ENCODE data around the gene OSBPL8. TPM values are rescaled to one million over a fixed set of nuclear protein-coding genes. Genes with fewer than 3 reads are reported as not detected.
"Not testable (repeated sequence)": the region's sequence is repeated elsewhere in the genome, so short reads cannot be mapped to it uniquely, and the experiment has no call there.

Gene OSBPL8
- total RNA-seq, 1 donor = 162 TPM

DNA sequence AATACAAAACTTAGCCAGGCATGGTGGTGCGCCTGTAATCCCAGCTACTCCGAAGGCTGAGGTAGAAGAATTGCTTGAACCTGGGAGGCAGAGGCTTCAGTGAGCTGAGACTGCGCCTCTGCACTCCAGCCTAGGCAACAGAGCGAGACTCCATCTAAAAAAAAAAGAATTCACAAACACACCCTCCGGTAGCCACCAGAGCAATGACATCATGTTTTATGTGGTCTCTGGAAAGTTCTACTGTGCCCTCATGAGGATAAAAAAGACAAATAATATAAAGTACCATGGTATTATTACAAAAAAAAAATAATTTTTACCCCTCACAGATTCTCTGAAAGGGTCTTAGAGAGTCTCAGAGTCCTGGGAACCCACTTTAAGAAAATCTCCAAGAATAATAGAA, 81.5 kb downstream of the OSBPL8 start:
- no peaks in the 10 kb centered on the region for H3K27me3 ChIP-seq (ENCODE audit: insufficient read depth, low read length)
- H3K9me3 ChIP-seq (ENCODE audit: low read depth, low read length) = no peaks in the 10 kb centered on the region

DNA sequence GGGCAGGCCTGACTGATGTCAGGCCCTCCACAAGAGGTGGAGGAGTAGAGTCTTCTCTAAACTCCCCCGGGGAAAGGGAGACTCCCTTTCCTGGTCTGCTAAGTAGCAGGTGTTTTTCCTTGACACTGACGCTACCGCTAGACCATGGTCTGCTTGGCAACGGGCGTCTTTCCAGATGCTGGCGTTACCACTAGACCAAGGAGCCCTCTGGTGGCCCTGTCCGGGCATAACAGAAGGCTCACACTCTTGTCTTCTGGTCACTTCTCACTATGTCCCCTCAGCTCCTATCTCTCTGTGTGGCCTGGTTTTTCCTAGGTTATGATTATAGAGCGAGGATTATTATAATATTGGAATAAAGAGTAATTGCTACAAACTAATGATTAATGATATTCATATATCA, 86.7 kb downstream of the OSBPL8 start:
- H3K27me3 ChIP-seq (ENCODE audit: insufficient read depth, low read length); H3K4me3 ChIP-seq (ENCODE audit: low read length); H3K9me3 ChIP-seq (ENCODE audit: low read depth, low read length): not testable (repeated sequence)
- H3K4me1 ChIP-seq (ENCODE audit: insufficient read depth, low read length) = peaks cover 21% of the 10 kb centered on the region

More for the DNA sequence above, 81.5 kb downstream of the OSBPL8 start:
- H3K4me3 ChIP-seq (ENCODE audit: low read length) = no peak overlapping the region
- no peaks in the 10 kb centered on the region for H3K4me1 ChIP-seq (ENCODE audit: insufficient read depth, low read length)

- Histone ChIP-seq H3K4me3 (ENCODE audit: low read length) (no peak overlapping the region), H3K4me1 (ENCODE audit: insufficient read depth, low read length) (peaks cover 21% of the 10 kb centered on the region), H3K9me3 (ENCODE audit: low read depth, low read length) (no peaks in the 10 kb centered on the region), H3K27me3 (ENCODE audit: insufficient read depth, low read length) (no peaks in the 10 kb centered on the region)
Observed at GRCh38 chr12:76471579-76471978, 88.0 kb downstream of the OSBPL8 start.

- H3K4me3 ChIP-seq (ENCODE audit: low read length) = no peak overlapping the region
- H3K27me3 ChIP-seq (ENCODE audit: insufficient read depth, low read length) = no peaks in the 10 kb centered on the region
- peaks cover 21% of the 10 kb centered on the region for H3K4me1 ChIP-seq (ENCODE audit: insufficient read depth, low read length)
- no peaks in the 10 kb centered on the region for H3K9me3 ChIP-seq (ENCODE audit: low read depth, low read length)
Observed at GRCh38 chr12:76470028-76470939, 89.3 kb downstream of the OSBPL8 start.

- peaks cover 1% of the 10 kb centered on the region for H3K4me1 ChIP-seq (ENCODE audit: insufficient read depth, low read length)
- H3K9me3 ChIP-seq (ENCODE audit: low read depth, low read length) = no peaks in the 10 kb centered on the region
- H3K4me3 ChIP-seq (ENCODE audit: low read length) = no peak overlapping the region
- no peaks in the 10 kb centered on the region for H3K27me3 ChIP-seq (ENCODE audit: insufficient read depth, low read length)
Observed at GRCh38 chr12:76464631-76465166, 94.9 kb downstream of the OSBPL8 start.

- H3K9me3 ChIP-seq (ENCODE audit: low read depth, low read length) = no peaks in the 10 kb centered on the region
- H3K4me3 ChIP-seq (ENCODE audit: low read length) = no peak overlapping the region
- no peaks in the 10 kb centered on the region for H3K27me3 ChIP-seq (ENCODE audit: insufficient read depth, low read length)
- H3K4me1 ChIP-seq (ENCODE audit: insufficient read depth, low read length) = no peaks in the 10 kb centered on the region
Observed at GRCh38 chr12:76462668-76463224, 96.8 kb downstream of the OSBPL8 start.

GRCh38 chr12:76460807-76461206, 98.8 kb downstream of the OSBPL8 start:
- Histone ChIP-seq H3K9me3 (ENCODE audit: low read depth, low read length) (no peaks in the 10 kb centered on the region), H3K4me1 (ENCODE audit: insufficient read depth, low read length) (no peaks in the 10 kb centered on the region), H3K4me3 (ENCODE audit: low read length) (no peak overlapping the region), H3K27me3 (ENCODE audit: insufficient read depth, low read length) (no peaks in the 10 kb centered on the region)

- H3K27me3 ChIP-seq (ENCODE audit: insufficient read depth, low read length) = no peaks in the 10 kb centered on the region
- no peaks in the 10 kb centered on the region for H3K4me1 ChIP-seq (ENCODE audit: insufficient read depth, low read length)
- H3K4me3 ChIP-seq (ENCODE audit: low read length) = no peak overlapping the region
- no peaks in the 10 kb centered on the region for H3K9me3 ChIP-seq (ENCODE audit: low read depth, low read length)
Observed at GRCh38 chr12:76457818-76458217, 101.8 kb downstream of the OSBPL8 start.

- Histone ChIP-seq H3K27me3 (ENCODE audit: insufficient read depth, low read length) (no peaks in the 10 kb centered on the region), H3K4me1 (ENCODE audit: insufficient read depth, low read length) (no peaks in the 10 kb centered on the region), H3K4me3 (ENCODE audit: low read length) (no peak overlapping the region), H3K9me3 (ENCODE audit: low read depth, low read length) (no peaks in the 10 kb centered on the region)
Observed at GRCh38 chr12:76457010-76457409, 102.6 kb downstream of the OSBPL8 start.

GRCh38 chr12:76455582-76456345, 103.8 kb downstream of the OSBPL8 start:
- Histone ChIP-seq H3K27me3 (ENCODE audit: insufficient read depth, low read length) (no peaks in the 10 kb centered on the region), H3K9me3 (ENCODE audit: low read depth, low read length) (no peaks in the 10 kb centered on the region), H3K4me3 (ENCODE audit: low read length) (no peak overlapping the region), H3K4me1 (ENCODE audit: insufficient read depth, low read length) (peaks cover under 1% of the 10 kb centered on the region)

DNA sequence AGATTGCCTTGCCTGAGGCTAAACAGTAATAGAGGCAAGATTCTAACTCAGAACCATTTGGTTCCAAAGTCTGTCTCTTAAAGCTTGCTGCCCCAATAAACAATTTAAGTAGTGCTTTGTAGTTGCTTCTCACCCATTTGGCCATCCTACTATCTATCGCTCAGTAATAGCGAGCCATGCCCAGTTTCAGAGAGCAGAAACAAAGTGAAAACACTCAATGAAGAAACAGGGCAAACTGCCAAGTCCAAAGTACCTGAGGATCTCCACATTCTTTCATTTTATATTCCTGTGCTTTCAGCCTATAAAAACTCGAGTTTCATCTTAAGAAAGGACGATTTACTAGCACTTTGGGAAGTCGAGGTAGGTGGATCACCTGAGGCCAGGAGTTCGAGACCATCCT, 108.0 kb downstream of the OSBPL8 start:
- H3K27me3 ChIP-seq (ENCODE audit: insufficient read depth, low read length) = no peaks in the 10 kb centered on the region
- peaks cover 11% of the 10 kb centered on the region for H3K4me1 ChIP-seq (ENCODE audit: insufficient read depth, low read length)
- H3K4me3 ChIP-seq (ENCODE audit: low read length) = no peak overlapping the region
- no peaks in the 10 kb centered on the region for H3K9me3 ChIP-seq (ENCODE audit: low read depth, low read length)

GRCh38 chr12:76450690-76451089, 108.9 kb downstream of the OSBPL8 start:
- Histone ChIP-seq H3K4me3 (ENCODE audit: low read length) (no peak overlapping the region), H3K9me3 (ENCODE audit: low read depth, low read length) (no peaks in the 10 kb centered on the region), H3K4me1 (ENCODE audit: insufficient read depth, low read length) (peaks cover 11% of the 10 kb centered on the region), H3K27me3 (ENCODE audit: insufficient read depth, low read length) (no peaks in the 10 kb centered on the region)

GRCh38 chr12:76449993-76450392, 109.6 kb downstream of the OSBPL8 start:
- no peaks in the 10 kb centered on the region for H3K27me3 ChIP-seq (ENCODE audit: insufficient read depth, low read length)
- peaks cover 11% of the 10 kb centered on the region for H3K4me1 ChIP-seq (ENCODE audit: insufficient read depth, low read length)
- no peaks in the 10 kb centered on the region for H3K9me3 ChIP-seq (ENCODE audit: low read depth, low read length)
- no peak overlapping the region for H3K4me3 ChIP-seq (ENCODE audit: low read length)

GRCh38 chr12:76449583-76449982, 110.0 kb downstream of the OSBPL8 start:
- Histone ChIP-seq H3K4me3 (ENCODE audit: low read length) (no peak overlapping the region), H3K4me1 (ENCODE audit: insufficient read depth, low read length) (peaks cover 11% of the 10 kb centered on the region), H3K27me3 (ENCODE audit: insufficient read depth, low read length) (no peaks in the 10 kb centered on the region), H3K9me3 (ENCODE audit: low read depth, low read length) (no peaks in the 10 kb centered on the region)

DNA sequence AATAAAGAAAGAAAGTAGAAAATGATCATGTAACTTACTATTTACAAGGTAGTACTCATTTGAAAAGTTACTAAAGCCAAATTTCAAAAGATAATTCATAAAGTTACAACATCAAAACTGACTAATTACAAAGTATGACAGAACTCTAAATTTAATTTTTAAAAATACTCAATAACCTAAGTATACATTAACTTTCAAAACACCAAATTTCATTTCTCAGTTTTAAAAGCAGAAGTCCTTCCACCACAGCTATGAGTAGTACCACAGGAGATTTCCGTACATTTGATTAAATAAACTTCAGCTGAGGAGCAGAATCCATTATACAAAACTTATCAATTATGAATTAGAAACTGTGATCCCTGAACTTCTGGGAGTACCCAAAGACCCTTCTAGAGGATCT, 110.6 kb downstream of the OSBPL8 start:
- H3K9me3 ChIP-seq (ENCODE audit: low read depth, low read length) = no peaks in the 10 kb centered on the region
- H3K27me3 ChIP-seq (ENCODE audit: insufficient read depth, low read length) = no peaks in the 10 kb centered on the region
- H3K4me1 ChIP-seq (ENCODE audit: insufficient read depth, low read length) = peaks cover 11% of the 10 kb centered on the region
- H3K4me3 ChIP-seq (ENCODE audit: low read length) = no peak overlapping the region
